A673 (cell line): Measurements from ENCODE around the gene ASAP2. TPM values are rescaled to one million over a fixed set of nuclear protein-coding genes. Genes with fewer than 3 reads are reported as not detected.

ENCODE experiments used
- BruUV-seq: library from RNA; stranded (reverse); fragments of 400-500 nt; replicated peaks from 2 replicates; lab custom pipeline; 2021; lab: Mats Ljungman, UMichigan
- CTCF ChIA-PET: fragments of 300-600 bp; sonication (Branson Sonifier 250); formaldehyde crosslinking; loops from one replicate; lab custom pipeline; 2022; ENCODE audit warnings: antibody characterized with exemption; lab: Charles Lee
- POLR2A ChIA-PET: fragments of 300-600 bp; sonication (Branson Sonifier 250); formaldehyde crosslinking; loops from one replicate; lab custom pipeline; 2022; ENCODE audit warnings: antibody characterized with exemption; ENCODE audit not compliant: low non-redundant PET; lab: Charles Lee
- DNase-seq: peaks from one replicate; pipeline ENCODE4 v3.0.0-alpha.2; 2015; ENCODE audit warnings: low spot score
- H3K27ac ChIP-seq: fragments of 200-600 bp; sonication (generic); 2 replicates; pipeline ENCODE4 v1.5.1; 2016; ENCODE audit warnings: mixed run types, low read depth, mild to moderate bottlenecking, mixed read lengths, antibody characterized with exemption, low read length; ENCODE audit not compliant: poor library complexity, severe bottlenecking
- H3K27me3 ChIP-seq: fragments of 200-600 bp; sonication (generic); replicated peaks from 2 replicates; pipeline ENCODE4 v1.6.1; 2017; ENCODE audit warnings: mixed run types, low read depth, mild to moderate bottlenecking, mixed read lengths, antibody characterized with exemption, low read length; ENCODE audit not compliant: insufficient read depth, poor library complexity
- H3K36me3 ChIP-seq: fragments of 200-600 bp; sonication (generic); 2 replicates; pipeline ENCODE4 v1.6.1; 2016; ENCODE audit warnings: mixed run types, mild to moderate bottlenecking, mixed read lengths, antibody characterized with exemption, low read length; ENCODE audit not compliant: insufficient read depth, poor library complexity, severe bottlenecking
- H3K4me1 ChIP-seq: fragments of 200-600 bp; sonication (generic); 2 replicates; pipeline ENCODE4 v1.6.1; 2017; ENCODE audit warnings: mixed run types, mild to moderate bottlenecking, mixed read lengths, antibody characterized with exemption, low read length; ENCODE audit not compliant: insufficient read depth, poor library complexity, severe bottlenecking
- H3K4me3 ChIP-seq: fragments of 200-600 bp; sonication (generic); 2 replicates; pipeline ENCODE4 v1.5.1; 2016; ENCODE audit warnings: low read depth, mixed run types, mild to moderate bottlenecking, mixed read lengths, low read length; ENCODE audit not compliant: poor library complexity, severe bottlenecking
- H3K9me3 ChIP-seq: fragments of 200-600 bp; sonication (generic); 2 replicates; pipeline ENCODE4 v1.6.1; 2016; ENCODE audit warnings: mixed run types, low read depth, mild to moderate bottlenecking, mixed read lengths, antibody characterized with exemption, low read length; ENCODE audit not compliant: poor library complexity, severe bottlenecking
- CTCF ChIP-seq: fragments of 300-800, 200-600 bp; sonication (generic); conservative IDR thresholded peaks from 2 replicates; pipeline ENCODE4 v1.5.1; 2017; ENCODE audit warnings: low read depth, mild to moderate bottlenecking, antibody characterized with exemption, low read length, moderate library complexity, mixed read lengths
- EZH2 ChIP-seq: fragments of 200-600 bp; sonication (generic); IDR thresholded peaks from 2 replicates; pipeline ENCODE4 v1.6.1; 2017; ENCODE audit warnings: borderline replicate concordance, low read depth, mild to moderate bottlenecking, mixed read lengths, antibody characterized with exemption, low read length; ENCODE audit not compliant: poor library complexity, severe bottlenecking
- intact Hi-C: fragments of 100-400 bp; cut with micrococcal nuclease; formaldehyde crosslinking; loops from one replicate; pipeline ENCODE4 v1.10.0; 2022; ENCODE audit not compliant: unreplicated experiment
- total RNA-seq: library from RNA; stranded (reverse); gene quantifications from 2 replicates; pipeline ENCODE4 v1.2.3, GENCODE V29; 2021

The ASAP2 gene
- total RNA-seq, 1 experiment from 2014 or later: 46.8 TPM

DNA sequence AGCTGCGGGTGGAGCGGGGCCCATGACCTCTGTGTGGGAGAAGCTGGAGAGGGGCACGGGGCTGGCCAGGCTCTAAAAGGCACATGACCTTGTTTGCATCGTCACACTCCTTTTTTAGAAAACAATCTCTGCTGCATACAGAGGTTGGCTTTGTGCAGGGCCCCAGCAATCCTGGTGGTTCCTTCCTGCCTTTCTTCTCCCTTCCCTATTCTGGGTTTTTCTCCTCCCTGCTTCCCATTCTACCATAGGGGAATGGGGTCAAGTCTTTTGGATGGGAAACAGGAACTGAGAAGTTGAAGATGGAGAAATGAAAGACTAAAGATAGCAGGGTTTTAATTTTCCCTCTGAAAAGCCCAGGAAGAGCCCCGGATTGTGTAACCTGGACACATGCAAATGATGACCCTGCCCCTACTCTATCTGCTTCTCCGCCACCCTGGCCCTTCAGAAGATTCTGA, 53.9 kb downstream of the ASAP2 start:
- Histone ChIP-seq H3K4me1 (peaks cover 89% of the 10 kb centered on the region), H3K27ac (peak overlapping the region; percentile 94), H3K9me3 (no peaks in the 10 kb centered on the region), H3K36me3 (no peaks in the 10 kb centered on the region), H3K4me3 (no peak overlapping the region), H3K27me3 (no peaks in the 10 kb centered on the region)
- ChIA-PET CTCF (no interaction called here), POLR2A (no interaction called here)
- no peak for TF ChIP-seq EZH2
- no peak for TF ChIP-seq CTCF
- DNase-seq: no peak
- BruUV-seq: no TSS peak
- intact Hi-C loops: loop anchor here (5.0 kb wide), 1 partner anchor 53 kb away; the partner anchor contains the start of gene ASAP2

- H3K36me3 ChIP-seq: no peaks in the 10 kb centered on the region
- no TSS peak for BruUV-seq
- intact Hi-C loops: loop anchor here (5.0 kb wide), 1 partner anchor 54 kb away; the partner anchor contains the start of gene ASAP2
- no peak overlapping the region for H3K4me3 ChIP-seq
- DNase-seq: no peak
- peak overlapping the region; percentile 94 for H3K27ac ChIP-seq
- peaks cover 82% of the 10 kb centered on the region for H3K4me1 ChIP-seq
- TF ChIP-seq CTCF (no peak), EZH2 (no peak)
- H3K9me3 ChIP-seq: no peaks in the 10 kb centered on the region
- no peaks in the 10 kb centered on the region for H3K27me3 ChIP-seq
- POLR2A ChIA-PET: no interaction called here
- CTCF ChIA-PET: no interaction called here
Observed at GRCh38 chr2:9261231-9261883, 54.7 kb downstream of the ASAP2 start.

GRCh38 chr2:9262671-9263171, 56.1 kb downstream of the ASAP2 start:
- Histone ChIP-seq H3K27me3 (no peaks in the 10 kb centered on the region), H3K27ac (peak overlapping the region; percentile 94), H3K4me3 (peak overlapping the region; percentile 30), H3K36me3 (no peaks in the 10 kb centered on the region), H3K9me3 (no peaks in the 10 kb centered on the region), H3K4me1 (peaks cover 73% of the 10 kb centered on the region)
- DNase-seq: no peak
- no TSS peak for BruUV-seq
- ChIA-PET CTCF (interaction anchor here (0.5 kb wide), 1 partner anchor 25 kb away, joined by 3 read pairs; no protein-coding TSS in a partner anchor), POLR2A (no interaction called here)
- intact Hi-C loops: loop anchor here (5.0 kb wide), 1 partner anchor 55 kb away; the partner anchor contains the start of gene ASAP2
- TF ChIP-seq CTCF: no peak
- no peak for TF ChIP-seq EZH2
